Fibroblast of peridontal ligament (primary cell): ENCODE data around the gene SGMS2.
A peak's percentile ranks its signal among the peaks of the same experiment; 100 is the strongest.
"Not testable (repeated sequence)": the region's sequence is repeated elsewhere in the genome, so short reads cannot be mapped to it uniquely, and the experiment has no call there.

ENCODE experiments used
- DNase-seq: peaks from one replicate; pipeline ENCODE4 v3.0.0-alpha.2; 2010; ENCODE audit errors: extremely low read depth

The SGMS2 gene

GRCh38 chr4:107906458-107907100, 81.8 kb downstream of the SGMS2 start:
- DNase-seq: no peak

GRCh38 chr4:107908377-107908776, 83.6 kb downstream of the SGMS2 start:
- DNase-seq: no peak

- DNase-seq: peak; percentile 91
Observed at GRCh38 chr4:107913283-107913899, 88.7 kb downstream of the SGMS2 start.

GRCh38 chr4:107915220-107915619, 90.5 kb downstream of the SGMS2 start:
- no peak for DNase-seq

- no peak for DNase-seq
Observed at GRCh38 chr4:107916623-107917022, 91.9 kb downstream of the SGMS2 start.

GRCh38 chr4:107917500-107917899, 92.8 kb downstream of the SGMS2 start:
- DNase-seq: no peak

GRCh38 chr4:107922486-107923473, 98.0 kb downstream of the SGMS2 start:
- no peak for DNase-seq

GRCh38 chr4:107925713-107926112, 101.0 kb downstream of the SGMS2 start:
- not testable (repeated sequence) for DNase-seq

- DNase-seq: not testable (repeated sequence)
Observed at GRCh38 chr4:107926875-107927274, 102.1 kb downstream of the SGMS2 start.

GRCh38 chr4:107930821-107931774, 106.4 kb downstream of the SGMS2 start, which contains the start of gene CYP2U1:
Gene CYP2U1 (plus strand): TSS chr4:107931549. CDS start chr4:107931644, 95 bp downstream.
- peak; percentile 58 for DNase-seq

- DNase-seq: no peak
Observed at GRCh38 chr4:107931775-107932321, 107.1 kb downstream of the SGMS2 start.

GRCh38 chr4:107935246-107935645, 110.5 kb downstream of the SGMS2 start:
- DNase-seq: no peak

- no peak for DNase-seq
Observed at GRCh38 chr4:107937040-107937439, 112.3 kb downstream of the SGMS2 start.

GRCh38 chr4:107939307-107939706, 114.6 kb downstream of the SGMS2 start:
- peak; percentile 45 for DNase-seq

GRCh38 chr4:107945809-107946208, 121.1 kb downstream of the SGMS2 start:
- no peak for DNase-seq

GRCh38 chr4:107950746-107951540, 126.2 kb downstream of the SGMS2 start:
- DNase-seq: no peak

GRCh38 chr4:107951551-107951950, 126.8 kb downstream of the SGMS2 start:
- DNase-seq: peak; percentile 76

- DNase-seq: no peak
Observed at GRCh38 chr4:107956011-107956410, 131.3 kb downstream of the SGMS2 start.
